OCI-LY7 (cell line): ENCODE data around the gene SIRPA.

Experiments
- CTCF ChIP-seq: fragments of 200-600 bp; sonication (generic); conservative IDR thresholded peaks from 2 replicates; pipeline ENCODE4 v1.5.1; 2014; ENCODE audit warnings: mild to moderate bottlenecking, antibody characterized with exemption, low read length, moderate library complexity, mixed read lengths
- EZH2phosphoT487 ChIP-seq: fragments of 200-600 bp; sonication (generic); IDR thresholded peaks from 2 replicates; pipeline ENCODE4 v1.6.1; 2018; ENCODE audit warnings: low read depth, borderline replicate concordance, mild to moderate bottlenecking, mixed run types, antibody characterized with exemption, low read length, moderate library complexity, mixed read lengths

- no peak for TF ChIP-seq CTCF
- no peak for TF ChIP-seq EZH2phosphoT487
These were observed 40.6 kb downstream of the SIRPA start for GRCh38 chr20:1935696-1936366.
